Caco-2 (cell line): ENCODE measurements around the gene ADK. TPM values are rescaled to one million over a fixed set of nuclear protein-coding genes. Genes with fewer than 3 reads are reported as not detected.

Source experiments
- BruUV-seq: library from RNA; stranded (reverse); fragments of 400-500 nt; replicated peaks from 2 replicates; lab custom pipeline; 2021; lab: Mats Ljungman, UMichigan
- CTCF ChIA-PET: fragments of 300-600 bp; sonication (Branson Sonifier 250); formaldehyde crosslinking; loops from one replicate; lab custom pipeline; 2022; ENCODE audit warnings: antibody characterized with exemption; lab: Charles Lee
- POLR2A ChIA-PET: fragments of 300-600 bp; sonication (Branson Sonifier 250); formaldehyde crosslinking; loops from one replicate; lab custom pipeline; 2022; ENCODE audit warnings: antibody characterized with exemption; lab: Charles Lee
- DNase-seq, 2 experiments: peaks; one replicate each; pipeline versions ENCODE4 v3.0.0 to v3.0.0-alpha.2; 2020 to 2022
- H3K27me3 ChIP-seq: replicated peaks from 2 replicates; pipeline ENCODE4 v1.6.0; 2011; ENCODE audit warnings: low read length; ENCODE audit not compliant: control insufficient read depth, insufficient read depth
- H3K36me3 ChIP-seq: 2 replicates; pipeline ENCODE4 v1.5.1; 2011; ENCODE audit warnings: low read length; ENCODE audit not compliant: control insufficient read depth, insufficient read depth
- H3K4me1 ChIP-seq: fragments of 250-450 bp; sonication (Bioruptor Pico); 2 replicates; pipeline ENCODE4 v1.5.1; 2020; ENCODE audit warnings: mild to moderate bottlenecking
- H3K4me3 ChIP-seq: 2 replicates; pipeline ENCODE4 v1.5.1; 2011; ENCODE audit warnings: low read depth, mild to moderate bottlenecking, control low read depth, low read length
- H3K9me3 ChIP-seq: fragments of 250-450 bp; sonication (Bioruptor Pico); 2 replicates; pipeline ENCODE4 v1.5.1; 2020; ENCODE audit warnings: mild to moderate bottlenecking, moderate library complexity
- H3K27ac Mint-ChIP-seq: one replicate; pipeline ENCODE4 v1.8.0; 2022; ENCODE audit warnings: mixed read lengths; ENCODE audit not compliant: unreplicated experiment
- H3K27me3 Mint-ChIP-seq: one replicate; pipeline ENCODE4 v1.8.0; 2022; ENCODE audit warnings: mixed read lengths; ENCODE audit not compliant: insufficient read depth, unreplicated experiment
- H3K36me3 Mint-ChIP-seq: one replicate; pipeline ENCODE4 v1.8.0; 2022; ENCODE audit warnings: mild to moderate bottlenecking, mixed read lengths; ENCODE audit not compliant: insufficient read depth, unreplicated experiment
- H3K4me1 Mint-ChIP-seq: one replicate; pipeline ENCODE4 v1.8.0; 2022; ENCODE audit warnings: low read depth, mixed read lengths; ENCODE audit not compliant: unreplicated experiment
- H3K4me3 Mint-ChIP-seq: one replicate; pipeline ENCODE4 v1.8.0; 2022; ENCODE audit warnings: mild to moderate bottlenecking, moderate library complexity, mixed read lengths; ENCODE audit not compliant: unreplicated experiment
- H3K9me3 Mint-ChIP-seq: one replicate; pipeline ENCODE4 v1.8.0; 2022; ENCODE audit warnings: mixed read lengths; ENCODE audit not compliant: unreplicated experiment
- CTCF ChIP-seq, 2 experiments: fragments of 200-600 bp in 1 of 2; IDR thresholded peaks; 1 replicate in 1 of 2; 2 replicates in 1 of 2; pipeline versions ENCODE4 v1.5.1 to v1.8.0; 2011 to 2022; ENCODE audit warnings: antibody characterized with exemption in 1 of 2, control low read depth in 1 of 2, inconsistent platforms in 1 of 2, low read depth in 1 of 2, low read length in 1 of 2, mild to moderate bottlenecking in 1 of 2, moderate library complexity in 1 of 2; ENCODE audit not compliant: insufficient read depth in 1 of 2, severe bottlenecking in 1 of 2, unreplicated experiment in 1 of 2
- intact Hi-C: fragments of 100-400 bp; cut with micrococcal nuclease; formaldehyde crosslinking; loops from one replicate; pipeline ENCODE4 v1.10.0; 2022; ENCODE audit not compliant: unreplicated experiment
- total RNA-seq: library from RNA; stranded (reverse); gene quantifications from 2 replicates; pipeline ENCODE4 v1.2.3, GENCODE V29; 2022

Gene ADK
- total RNA-seq, 1 experiment from 2014 or later = 105 TPM

GRCh38 chr10:74743401-74743800 lies 592.4 kb downstream of the ADK start:
- CTCF ChIA-PET = no interaction called here
- DNase-seq = peak; percentile 30 to 44
- peaks cover 6% of the 10 kb centered on the region for H3K4me1 Mint-ChIP-seq
- H3K4me3 Mint-ChIP-seq = no peak overlapping the region
- H3K9me3 Mint-ChIP-seq = no peaks in the 10 kb centered on the region
- no peaks in the 10 kb centered on the region for H3K36me3 Mint-ChIP-seq
- no TSS peak for BruUV-seq
- Histone ChIP-seq H3K4me3 (no peak overlapping the region), H3K27me3 (no peaks in the 10 kb centered on the region), H3K4me1 (no peaks in the 10 kb centered on the region), H3K36me3 (no peaks in the 10 kb centered on the region), H3K9me3 (no peaks in the 10 kb centered on the region)
- intact Hi-C loops = no loop called here
- H3K27me3 Mint-ChIP-seq = no peaks in the 10 kb centered on the region
- no peak overlapping the region for H3K27ac Mint-ChIP-seq
- POLR2A ChIA-PET = no interaction called here
- TF ChIP-seq CTCF (IDR thresholded peaks at IDR 0.05; ENCODE audit: insufficient read depth in 1 of 2, low read depth in 1 of 2, low read length in 1 of 2, severe bottlenecking in 1 of 2, unreplicated experiment in 1 of 2) = no peak

- Histone ChIP-seq H3K36me3 (no peaks in the 10 kb centered on the region), H3K4me1 (no peaks in the 10 kb centered on the region), H3K4me3 (no peak overlapping the region), H3K9me3 (no peaks in the 10 kb centered on the region), H3K27me3 (no peaks in the 10 kb centered on the region)
- BruUV-seq = no TSS peak
- DNase-seq = no peak
- CTCF ChIA-PET = interaction anchor here (0.6 kb wide), 1 partner anchor 130 kb away, joined by 5 read pairs; no protein-coding TSS in a partner anchor
- POLR2A ChIA-PET = no interaction called here
- TF ChIP-seq CTCF (IDR thresholded peaks at IDR 0.05; ENCODE audit: insufficient read depth in 1 of 2, low read depth in 1 of 2, low read length in 1 of 2, severe bottlenecking in 1 of 2, unreplicated experiment in 1 of 2) = no peak
- no peak overlapping the region for H3K27ac Mint-ChIP-seq
- H3K36me3 Mint-ChIP-seq = no peaks in the 10 kb centered on the region
- intact Hi-C loops = no loop called here
- no peaks in the 10 kb centered on the region for H3K9me3 Mint-ChIP-seq
- no peak overlapping the region for H3K4me3 Mint-ChIP-seq
- H3K4me1 Mint-ChIP-seq = peaks cover 6% of the 10 kb centered on the region
- no peaks in the 10 kb centered on the region for H3K27me3 Mint-ChIP-seq
Measured at GRCh38 chr10:74745449-74745848, 594.4 kb downstream of the ADK start.

GRCh38 chr10:74746813-74747212 lies 595.8 kb downstream of the ADK start:
- Mint-ChIP-seq H3K27me3 (no peaks in the 10 kb centered on the region), H3K4me3 (no peak overlapping the region), H3K4me1 (peaks cover 6% of the 10 kb centered on the region), H3K36me3 (no peaks in the 10 kb centered on the region), H3K9me3 (no peaks in the 10 kb centered on the region), H3K27ac (no peak overlapping the region)
- no peaks in the 10 kb centered on the region for H3K9me3 ChIP-seq
- H3K4me1 ChIP-seq = no peaks in the 10 kb centered on the region
- no TSS peak for BruUV-seq
- H3K4me3 ChIP-seq = no peak overlapping the region
- no peaks in the 10 kb centered on the region for H3K27me3 ChIP-seq
- DNase-seq = no peak
- CTCF ChIA-PET = no interaction called here
- no peak for TF ChIP-seq CTCF (IDR thresholded peaks at IDR 0.05; ENCODE audit: insufficient read depth in 1 of 2, low read depth in 1 of 2, low read length in 1 of 2, severe bottlenecking in 1 of 2, unreplicated experiment in 1 of 2)
- intact Hi-C loops = no loop called here
- H3K36me3 ChIP-seq = no peaks in the 10 kb centered on the region
- POLR2A ChIA-PET = no interaction called here
